Gastrocnemius medialis (tissue), 4 donors: ENCODE results near the gene AFF3. TPM values are rescaled to one million over a fixed set of nuclear protein-coding genes. Genes with fewer than 3 reads are reported as not detected.

Experiments used
- ATAC-seq, 2 donors: fragments of 150-250 bp; one replicate each; pipeline ENCODE4 v1.9.1; 2016
- DNase-seq, 2 donors: peaks; one replicate each; pipeline ENCODE4 v3.0.0-alpha.2; 2019
- H3K27ac ChIP-seq, 4 donors: fragments of 200-600 bp; sonication (generic); 1 replicate in 1 of 4; 2 replicates in 3 of 4; pipeline ENCODE4 v1.5.1; 2016 to 2018; ENCODE audit warnings: mild to moderate bottlenecking in 2 of 4, moderate library complexity in 1 of 4
- H3K27me3 ChIP-seq, 3 donors: fragments of 200-600 bp; sonication (generic) in 2 of 3; 1 replicate in 1 of 3; 2 replicates in 2 of 3; pipeline versions ENCODE4 v1.5.1 to v1.6.0; 2016 to 2019; ENCODE audit warnings: mild to moderate bottlenecking in 1 of 3, moderate library complexity in 1 of 3
- H3K36me3 ChIP-seq, 2 donors: fragments of 200-600 bp; sonication (generic) in 1 of 2; one replicate each; pipeline ENCODE4 v1.5.1; 2017 to 2018
- H3K4me1 ChIP-seq, 2 donors: fragments of 200-600 bp; sonication (generic) in 1 of 2; one replicate each; pipeline ENCODE4 v1.5.1; 2016 to 2017; ENCODE audit warnings: mild to moderate bottlenecking in 2 of 2
- H3K4me3 ChIP-seq, 4 donors: fragments of 200-600 bp; sonication (generic) in 3 of 4; 1 replicate in 1 of 4; 2 replicates in 3 of 4; pipeline ENCODE4 v1.5.1; 2016 to 2019; ENCODE audit warnings: mild to moderate bottlenecking in 2 of 4
- H3K9me3 ChIP-seq, 3 donors: fragments of 200-600 bp; sonication (generic) in 2 of 3; 1 replicate in 1 of 3; 2 replicates in 2 of 3; pipeline ENCODE4 v1.5.1; 2016 to 2019
- CTCF ChIP-seq, 5 experiments: fragments of 450-650 bp in 3 of 5; fragments of 200-600 bp in 2 of 5; sonication (generic) in 2 of 5; IDR thresholded peaks in 4 of 5; conservative IDR thresholded peaks in 1 of 5; 1 replicate in 4 of 5; 2 replicates in 1 of 5; pipeline ENCODE4 v1.5.1; 2016 to 2019; ENCODE audit warnings: antibody characterized with exemption in 5 of 5, mild to moderate bottlenecking in 3 of 5, moderate library complexity in 3 of 5
- POLR2A ChIP-seq, 2 donors: fragments of 450-650 bp; IDR thresholded peaks; one replicate each; pipeline ENCODE4 v1.6.1; 2017; ENCODE audit warnings: antibody characterized with exemption in 2 of 2, mild to moderate bottlenecking in 2 of 2, moderate library complexity in 2 of 2
- in situ Hi-C, 4 donors: fragments of 200-750 bp; cut with MboI; loops; one replicate each; pipeline versions ENCODE4 v1.15.0 to v1.8.0; 2017; ENCODE audit warnings: low sequenced_read_pairs in 4 of 4
- intact Hi-C: fragments of 100-400 bp; cut with DNase I; formaldehyde crosslinking; loops from one replicate; pipeline ENCODE4 v1.15.1; 2023; ENCODE audit warnings: low total_unique reads
- total RNA-seq, 4 donors: library from RNA; depleted of rRNA; stranded (reverse); fragments of >200 nt; gene quantifications; one replicate each; pipeline versions ENCODE4 v1.1.0 to v1.2.3, GENCODE V29; 2016

AFF3 gene
- total RNA-seq, 4 donors from 2014 or later, result 0.22 to 0.55 (median 0.47) TPM

- H3K36me3 ChIP-seq, result no peaks in the 10 kb centered on the region
- in situ Hi-C loops, result no loop called here
- ATAC-seq, result no peak
Observed at GRCh38 chr2:100006516-100006915, 135.9 kb downstream of the AFF3 start.

GRCh38 chr2:100004959-100005387, 137.4 kb downstream of the AFF3 start:
- TF ChIP-seq CTCF (IDR thresholded peaks at IDR 0.05 in 4 of 5, conservative IDR thresholded peaks at IDR 0.05 in 1 of 5) (no peak), POLR2A (IDR thresholded peaks at IDR 0.05) (no peak)
- intact Hi-C loops, result no loop called here
- H3K4me3 ChIP-seq, result no peak overlapping the region

More at GRCh38 chr2:100006516-100006915, 135.9 kb downstream of the AFF3 start:
- Histone ChIP-seq H3K9me3 (no peaks in the 10 kb centered on the region), H3K27ac (no peak overlapping the region), H3K27me3 (peaks cover 0 to 2% (median 0%) of the 10 kb centered on the region in 3 donors), H3K4me3 (no peak overlapping the region), H3K4me1 (no peaks in the 10 kb centered on the region)
- DNase-seq, result no peak
- TF ChIP-seq POLR2A (IDR thresholded peaks at IDR 0.05) (no peak), CTCF (IDR thresholded peaks at IDR 0.05 in 4 of 5, conservative IDR thresholded peaks at IDR 0.05 in 1 of 5) (no peak)
- intact Hi-C loops, result no loop called here

GRCh38 chr2:100004348-100004884, 138.0 kb downstream of the AFF3 start:
- Histone ChIP-seq H3K4me3 (no peak overlapping the region), H3K27ac (no peak overlapping the region), H3K36me3 (no peaks in the 10 kb centered on the region), H3K27me3 (no peaks in the 10 kb centered on the region), H3K9me3 (no peaks in the 10 kb centered on the region), H3K4me1 (no peaks in the 10 kb centered on the region)
- DNase-seq, result no peak
- TF ChIP-seq CTCF (IDR thresholded peaks at IDR 0.05 in 4 of 5, conservative IDR thresholded peaks at IDR 0.05 in 1 of 5) (no peak), POLR2A (IDR thresholded peaks at IDR 0.05) (no peak)
- intact Hi-C loops (no loop called here), in situ Hi-C loops (no loop called here)
- ATAC-seq, result no peak

More at GRCh38 chr2:100004959-100005387, 137.4 kb downstream of the AFF3 start:
- no peak overlapping the region for H3K27ac ChIP-seq
- no peaks in the 10 kb centered on the region for H3K36me3 ChIP-seq
- H3K4me1 ChIP-seq, result no peaks in the 10 kb centered on the region
- H3K9me3 ChIP-seq, result no peaks in the 10 kb centered on the region
- ATAC-seq (no peak), DNase-seq (no peak)
- H3K27me3 ChIP-seq, result no peaks in the 10 kb centered on the region
- in situ Hi-C loops, result no loop called here

GRCh38 chr2:100002059-100002458, 140.3 kb downstream of the AFF3 start:
- DNase-seq, result no peak
- in situ Hi-C loops, result no loop called here
- TF ChIP-seq CTCF (IDR thresholded peaks at IDR 0.05 in 4 of 5, conservative IDR thresholded peaks at IDR 0.05 in 1 of 5) (no peak), POLR2A (IDR thresholded peaks at IDR 0.05) (no peak)
- H3K27me3 ChIP-seq, result no peaks in the 10 kb centered on the region
- H3K36me3 ChIP-seq, result no peaks in the 10 kb centered on the region
- ATAC-seq, result no peak
- intact Hi-C loops, result no loop called here
- no peak overlapping the region for H3K4me3 ChIP-seq
- H3K9me3 ChIP-seq, result no peaks in the 10 kb centered on the region
- no peak overlapping the region for H3K27ac ChIP-seq
- no peaks in the 10 kb centered on the region for H3K4me1 ChIP-seq
